Mesenchymal stem cell (in vitro differentiated cells and primary cell): ENCODE data around the gene CRACR2A.

Experiments
- DNase-seq: peaks from one replicate; pipeline ENCODE4 v3.0.0-alpha.2; 2013
- H2AFZ ChIP-seq: one replicate; pipeline ENCODE4 v1.6.1; 2013; ENCODE audit warnings: low read depth, mild to moderate bottlenecking, control low read depth, inconsistent platforms, low read length, moderate library complexity
- H2AK5ac ChIP-seq: 2 replicates; pipeline ENCODE4 v1.6.1; 2013; ENCODE audit warnings: low read length, moderate library complexity, mild to moderate bottlenecking, inconsistent platforms; ENCODE audit not compliant: severe bottlenecking
- H2BK120ac ChIP-seq: one replicate; pipeline ENCODE4 v1.6.1; 2013; ENCODE audit warnings: low read depth, mild to moderate bottlenecking, inconsistent platforms, low read length, moderate library complexity
- H2BK12ac ChIP-seq, 2 experiments: one replicate each; pipeline ENCODE4 v1.6.1; 2013; ENCODE audit warnings: inconsistent platforms in 2 of 2, low read length in 2 of 2, mild to moderate bottlenecking in 2 of 2, moderate library complexity in 2 of 2, control low read depth in 1 of 2
- H2BK15ac ChIP-seq: one replicate; pipeline ENCODE4 v1.6.1; 2013; ENCODE audit warnings: mild to moderate bottlenecking, low read depth, inconsistent platforms; ENCODE audit not compliant: poor library complexity, severe bottlenecking
- H2BK5ac ChIP-seq: 2 replicates; pipeline ENCODE4 v1.6.1; 2013; ENCODE audit warnings: low read depth, mild to moderate bottlenecking, low read length, control low read depth, inconsistent platforms; ENCODE audit not compliant: poor library complexity, severe bottlenecking
- H3K14ac ChIP-seq, 2 experiments: one replicate each; pipeline ENCODE4 v1.6.1; 2013; ENCODE audit warnings: inconsistent platforms in 2 of 2, low read length in 2 of 2, control low read depth in 1 of 2, mild to moderate bottlenecking in 1 of 2, moderate library complexity in 1 of 2
- H3K18ac ChIP-seq, 2 experiments: one replicate each; pipeline ENCODE4 v1.6.1; 2013; ENCODE audit warnings: inconsistent platforms in 2 of 2, low read length in 2 of 2, control low read depth in 1 of 2, low read depth in 1 of 2, mild to moderate bottlenecking in 1 of 2
- H3K23ac ChIP-seq, 2 experiments: one replicate each; pipeline ENCODE4 v1.6.1; 2013; ENCODE audit warnings: inconsistent platforms in 2 of 2, low read length in 2 of 2, mild to moderate bottlenecking in 2 of 2, moderate library complexity in 2 of 2, control low read depth in 1 of 2
- H3K27ac ChIP-seq: 2 replicates; pipeline ENCODE4 v1.5.1; 2013; ENCODE audit warnings: mild to moderate bottlenecking, moderate library complexity, low read length, control low read depth, inconsistent platforms; ENCODE audit not compliant: poor library complexity, severe bottlenecking
- H3K27me3 ChIP-seq, 2 experiments: 2 replicates each; pipeline versions ENCODE4 v1.6.1 to v1.7.0; 2013; ENCODE audit warnings: low read length in 2 of 2, mild to moderate bottlenecking in 2 of 2, moderate library complexity in 2 of 2, control low read depth in 1 of 2, inconsistent platforms in 1 of 2; ENCODE audit not compliant: control insufficient read depth in 1 of 2, insufficient read depth in 1 of 2
- H3K36me3 ChIP-seq, 2 experiments: 2 replicates each; pipeline versions ENCODE4 v1.6.1 to v1.7.0; 2013; ENCODE audit warnings: low read length in 2 of 2, control low read depth in 1 of 2, inconsistent platforms in 1 of 2, low read depth in 1 of 2, mild to moderate bottlenecking in 1 of 2; ENCODE audit not compliant: insufficient read depth in 2 of 2, control insufficient read depth in 1 of 2
- H3K4ac ChIP-seq, 2 experiments: one replicate each; pipeline ENCODE4 v1.6.1; 2013; ENCODE audit warnings: inconsistent platforms in 2 of 2, low read length in 2 of 2, mild to moderate bottlenecking in 2 of 2, moderate library complexity in 2 of 2, control low read depth in 1 of 2, low read depth in 1 of 2
- H3K4me1 ChIP-seq: 2 replicates; pipeline ENCODE4 v1.6.1; 2013; ENCODE audit warnings: low read depth, low read length, control low read depth; ENCODE audit not compliant: control insufficient read depth, insufficient read depth
- H3K4me2 ChIP-seq: 2 replicates; pipeline ENCODE4 v1.6.1; 2013; ENCODE audit warnings: low read length, mild to moderate bottlenecking, inconsistent platforms; ENCODE audit not compliant: poor library complexity, severe bottlenecking
- H3K4me3 ChIP-seq, 2 experiments: 2 replicates each; pipeline versions ENCODE4 v1.5.1 to v1.7.0; 2013; ENCODE audit warnings: low read length in 2 of 2, mild to moderate bottlenecking in 2 of 2, control low read depth in 1 of 2, low read depth in 1 of 2; ENCODE audit not compliant: insufficient read depth in 1 of 2
- H3K79me1 ChIP-seq: replicated peaks from 2 replicates; pipeline ENCODE4 v1.6.1; 2013; ENCODE audit warnings: mild to moderate bottlenecking, control low read depth, low read length, inconsistent platforms; ENCODE audit not compliant: poor library complexity, severe bottlenecking
- H3K9ac ChIP-seq: 2 replicates; pipeline ENCODE4 v1.7.0; 2013; ENCODE audit warnings: mild to moderate bottlenecking, low read length, moderate library complexity
- H3K9me3 ChIP-seq: 2 replicates; pipeline ENCODE4 v1.7.0; 2013; ENCODE audit warnings: mild to moderate bottlenecking, low read length; ENCODE audit not compliant: control insufficient read depth
- H4K8ac ChIP-seq: one replicate; pipeline ENCODE4 v1.6.1; 2013; ENCODE audit warnings: inconsistent platforms, mild to moderate bottlenecking, low read length, moderate library complexity
- H4K91ac ChIP-seq: one replicate; pipeline ENCODE4 v1.6.1; 2013; ENCODE audit warnings: mild to moderate bottlenecking, low read length, inconsistent platforms
- WGBS: methylation state at CpG from one replicate; pipeline ENCODE4 v1.1.7; 2013; ENCODE audit warnings: mixed read lengths; 5-methylcytosine and 5-hydroxymethylcytosine counted together

The CRACR2A gene

DNA sequence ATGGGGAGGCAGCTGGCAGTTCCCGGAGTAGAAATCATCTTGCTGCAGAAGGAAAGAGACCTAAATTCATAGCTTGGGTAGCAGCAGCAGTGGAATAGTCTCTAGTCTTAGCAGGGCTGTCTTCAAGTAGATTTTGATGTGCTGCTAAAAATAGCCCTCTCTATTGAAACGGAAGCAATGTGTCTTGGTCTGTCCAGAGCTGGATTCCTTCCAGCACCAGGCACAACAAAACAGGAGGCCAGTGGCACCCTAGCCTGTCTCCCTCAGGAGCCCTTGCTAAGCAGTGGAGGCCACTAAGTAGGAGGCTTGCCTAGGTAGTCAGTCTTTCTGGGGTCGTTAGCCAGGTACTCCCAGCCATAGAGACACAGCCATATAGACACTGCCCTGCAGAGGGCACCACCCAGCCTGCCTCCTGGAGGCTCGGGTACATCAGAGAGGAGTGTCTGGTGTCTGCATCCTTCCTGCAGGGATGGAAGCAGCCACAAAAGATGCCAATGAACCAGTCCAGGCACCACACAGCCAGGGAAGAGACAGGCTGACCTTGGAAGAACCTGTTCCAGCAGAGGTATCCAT, 97.5 kb downstream of the CRACR2A start:
- no peak overlapping the region for H2AFZ ChIP-seq
- no peak overlapping the region for H2BK15ac ChIP-seq
- H3K9ac ChIP-seq: no peak overlapping the region
- H3K27me3 ChIP-seq: no peaks in the 10 kb centered on the region
- H2BK5ac ChIP-seq: no peak overlapping the region
- no peaks in the 10 kb centered on the region for H3K9me3 ChIP-seq
- H3K4ac ChIP-seq: no peak overlapping the region
- no peak overlapping the region for H3K14ac ChIP-seq
- H4K8ac ChIP-seq: no peak overlapping the region
- no peak overlapping the region for H4K91ac ChIP-seq
- H3K4me3 ChIP-seq: no peak overlapping the region
- no peak overlapping the region for H3K27ac ChIP-seq
- peaks cover 8 to 40% of the 10 kb centered on the region in 2 experiments for H3K36me3 ChIP-seq
- H2AK5ac ChIP-seq: no peak overlapping the region
- H3K4me1 ChIP-seq: no peaks in the 10 kb centered on the region
- no peak overlapping the region for H2BK120ac ChIP-seq
- 64% methylated on average over 4 of the region's 4 CpGs for WGBS
- no peak overlapping the region for H3K4me2 ChIP-seq
- DNase-seq: peak; percentile 13
- no peaks in the 10 kb centered on the region for H3K79me1 ChIP-seq
- no peak overlapping the region for H2BK12ac ChIP-seq
- H3K18ac ChIP-seq: no peak overlapping the region
- no peak overlapping the region for H3K23ac ChIP-seq

DNA sequence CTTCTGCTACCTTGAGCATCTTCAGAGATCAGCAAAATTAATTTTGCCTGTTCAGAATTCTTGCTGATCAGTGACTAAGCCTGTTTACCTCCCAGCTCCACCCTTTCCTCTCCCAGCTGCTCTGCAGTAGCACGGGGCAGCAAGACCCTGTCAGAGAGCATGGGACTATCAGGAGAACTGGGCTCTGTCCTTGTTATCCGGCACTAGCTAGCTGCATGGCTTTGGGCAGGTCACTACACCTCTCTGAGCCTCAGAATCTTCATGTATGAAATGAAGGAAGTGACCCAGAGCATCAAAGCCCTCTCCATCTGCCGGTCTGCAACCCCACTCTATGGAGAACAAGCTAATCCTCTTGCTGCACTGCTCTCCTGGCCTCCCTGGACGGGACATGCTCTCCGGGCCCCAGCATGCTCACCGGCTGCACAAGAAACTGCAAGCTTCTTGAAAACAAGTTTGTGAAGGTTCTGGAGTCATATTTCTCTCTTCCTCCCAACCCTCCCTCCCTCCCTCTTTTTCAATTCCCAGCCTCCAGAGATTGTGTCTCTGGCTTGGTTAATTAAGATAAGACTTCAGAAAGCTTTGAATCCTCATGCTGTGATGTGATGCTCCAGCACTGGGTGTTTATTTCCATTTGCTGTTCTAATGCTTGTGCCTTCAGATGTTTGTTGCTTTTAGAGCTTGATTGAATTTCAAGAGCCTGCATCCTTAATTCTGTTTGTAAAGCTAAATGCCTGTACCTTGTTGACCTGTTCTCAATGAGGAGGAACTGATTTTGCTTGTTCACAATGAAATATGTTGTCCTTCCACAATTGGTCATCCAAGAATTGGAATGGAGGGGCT, 101.1 kb downstream of the CRACR2A start:
- no peak overlapping the region for H3K9ac ChIP-seq
- H3K79me1 ChIP-seq: no peaks in the 10 kb centered on the region
- H3K23ac ChIP-seq: no peak overlapping the region
- H2BK5ac ChIP-seq: no peak overlapping the region
- H3K14ac ChIP-seq: no peak overlapping the region
- no peak overlapping the region for H3K18ac ChIP-seq
- no peak overlapping the region for H2AFZ ChIP-seq
- H3K27me3 ChIP-seq: no peaks in the 10 kb centered on the region
- H3K27ac ChIP-seq: no peak overlapping the region
- no peak overlapping the region for H2BK15ac ChIP-seq
- no peaks in the 10 kb centered on the region for H3K9me3 ChIP-seq
- no peaks in the 10 kb centered on the region for H3K4me1 ChIP-seq
- DNase-seq: no peak
- H4K91ac ChIP-seq: no peak overlapping the region
- WGBS: 31% methylated on average over 5 of the region's 6 CpGs
- H2BK12ac ChIP-seq: no peak overlapping the region
- no peak overlapping the region for H3K4me2 ChIP-seq
- H3K36me3 ChIP-seq: peaks cover 4 to 27% of the 10 kb centered on the region in 2 experiments
- no peak overlapping the region for H3K4ac ChIP-seq
- H3K4me3 ChIP-seq: no peak overlapping the region
- no peak overlapping the region for H4K8ac ChIP-seq
- no peak overlapping the region for H2AK5ac ChIP-seq
- H2BK120ac ChIP-seq: no peak overlapping the region

DNA sequence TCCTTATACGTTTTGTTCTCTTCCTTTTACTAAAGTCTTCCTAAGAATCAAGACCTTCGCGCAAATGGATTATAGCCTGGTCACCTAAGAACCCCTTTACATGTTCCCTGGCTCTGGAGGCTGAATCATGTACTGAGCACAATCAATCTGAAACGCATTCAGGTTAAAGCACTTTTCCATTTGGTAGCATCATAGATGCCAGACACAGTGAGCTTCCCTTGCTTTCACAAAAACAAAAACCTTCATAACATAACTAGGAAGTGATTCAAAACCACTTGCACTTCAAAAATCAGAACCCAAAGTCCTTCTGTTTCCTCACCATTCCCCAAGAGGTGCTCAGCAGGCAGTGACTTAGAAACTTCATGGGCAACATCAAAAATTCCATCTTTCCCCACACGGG, 105.4 kb downstream of the CRACR2A start:
- H3K4me2 ChIP-seq: no peak overlapping the region
- no peak overlapping the region for H3K14ac ChIP-seq
- H3K4me1 ChIP-seq: no peaks in the 10 kb centered on the region
- WGBS: 85% methylated on average over 4 of the region's 5 CpGs
- no peak overlapping the region for H2AFZ ChIP-seq
- no peaks in the 10 kb centered on the region for H3K79me1 ChIP-seq
- H2BK120ac ChIP-seq: no peak overlapping the region
- H2BK5ac ChIP-seq: no peak overlapping the region
- H3K9ac ChIP-seq: no peak overlapping the region
- no peak overlapping the region for H3K23ac ChIP-seq
- no peaks in the 10 kb centered on the region for H3K27me3 ChIP-seq
- H4K8ac ChIP-seq: no peak overlapping the region
- no peak overlapping the region for H3K18ac ChIP-seq
- H2BK15ac ChIP-seq: no peak overlapping the region
- H3K9me3 ChIP-seq: no peaks in the 10 kb centered on the region
- no peak overlapping the region for H3K27ac ChIP-seq
- H3K36me3 ChIP-seq: peaks cover 4 to 20% of the 10 kb centered on the region in 2 experiments
- no peak for DNase-seq
- H2AK5ac ChIP-seq: no peak overlapping the region
- no peak overlapping the region for H3K4ac ChIP-seq
- H3K4me3 ChIP-seq: no peak overlapping the region
- no peak overlapping the region for H4K91ac ChIP-seq
- no peak overlapping the region for H2BK12ac ChIP-seq

DNA sequence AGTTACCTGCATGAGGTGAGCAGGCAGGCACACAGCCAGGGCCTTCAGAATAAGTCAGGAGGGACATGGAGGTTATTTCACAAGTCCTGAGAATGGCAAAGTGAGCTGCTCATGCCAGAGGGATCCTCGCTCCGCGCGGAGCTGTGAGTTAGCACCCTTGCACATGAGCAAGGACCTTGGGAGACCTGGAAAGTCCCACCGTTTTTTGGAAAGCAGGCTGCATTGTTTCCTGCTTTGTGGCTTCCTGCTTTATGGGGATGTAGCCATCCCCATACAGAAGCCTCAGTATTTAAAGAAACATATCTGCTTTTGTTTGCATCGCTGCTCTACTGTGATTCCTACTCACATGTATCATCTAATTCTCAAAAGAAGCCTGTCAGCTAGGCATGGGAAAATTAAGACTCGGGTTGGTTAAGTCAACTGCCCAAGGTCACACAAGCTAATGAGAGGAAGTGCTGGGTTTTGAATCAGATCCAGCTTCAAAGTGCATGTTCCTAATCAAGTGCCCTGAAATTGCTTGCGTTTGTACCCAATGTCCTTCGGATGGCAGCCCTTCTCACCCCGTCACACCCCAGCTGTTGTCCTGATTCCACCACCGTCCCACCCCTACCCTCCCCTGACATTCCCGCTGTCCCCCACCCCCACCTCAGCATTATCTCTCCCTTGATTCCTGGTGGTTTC, 106.2 kb downstream of the CRACR2A start:
- H3K18ac ChIP-seq: peak overlapping the region in 1 of 2 experiments; percentile 35
- H3K4me1 ChIP-seq: no peaks in the 10 kb centered on the region
- H4K8ac ChIP-seq: no peak overlapping the region
- H3K9ac ChIP-seq: no peak overlapping the region
- no peak overlapping the region for H2AK5ac ChIP-seq
- no peak overlapping the region for H3K4me3 ChIP-seq
- H3K79me1 ChIP-seq: no peaks in the 10 kb centered on the region
- no peak for DNase-seq
- 70% methylated on average over 12 of the region's 12 CpGs for WGBS
- no peak overlapping the region for H2BK120ac ChIP-seq
- H3K27me3 ChIP-seq: no peaks in the 10 kb centered on the region
- H2BK15ac ChIP-seq: no peak overlapping the region
- no peak overlapping the region for H3K4me2 ChIP-seq
- H3K9me3 ChIP-seq: no peaks in the 10 kb centered on the region
- H3K23ac ChIP-seq: no peak overlapping the region
- H3K4ac ChIP-seq: no peak overlapping the region
- H2AFZ ChIP-seq: no peak overlapping the region
- no peak overlapping the region for H3K14ac ChIP-seq
- H3K27ac ChIP-seq: no peak overlapping the region
- H2BK5ac ChIP-seq: no peak overlapping the region
- H4K91ac ChIP-seq: no peak overlapping the region
- peaks cover 4 to 20% of the 10 kb centered on the region in 2 experiments for H3K36me3 ChIP-seq
- H2BK12ac ChIP-seq: no peak overlapping the region
